NT2/D1 (cell line): Measurements from ENCODE around the gene AKT3.

Experiments used
- SUZ12 ChIP-seq: IDR thresholded peaks from 2 replicates; pipeline ENCODE4 v1.6.1; 2011; ENCODE audit not compliant: insufficient read length, insufficient read depth; ENCODE audit errors: extremely low read depth
- YY1 ChIP-seq: IDR thresholded peaks from 2 replicates; pipeline ENCODE4 v1.6.1; 2011; ENCODE audit not compliant: insufficient read length, insufficient read depth
- ZNF274 ChIP-seq: IDR thresholded peaks from 2 replicates; pipeline ENCODE4 v1.6.1; 2011; ENCODE audit warnings: mild to moderate bottlenecking, low read depth, low read length

DNA sequence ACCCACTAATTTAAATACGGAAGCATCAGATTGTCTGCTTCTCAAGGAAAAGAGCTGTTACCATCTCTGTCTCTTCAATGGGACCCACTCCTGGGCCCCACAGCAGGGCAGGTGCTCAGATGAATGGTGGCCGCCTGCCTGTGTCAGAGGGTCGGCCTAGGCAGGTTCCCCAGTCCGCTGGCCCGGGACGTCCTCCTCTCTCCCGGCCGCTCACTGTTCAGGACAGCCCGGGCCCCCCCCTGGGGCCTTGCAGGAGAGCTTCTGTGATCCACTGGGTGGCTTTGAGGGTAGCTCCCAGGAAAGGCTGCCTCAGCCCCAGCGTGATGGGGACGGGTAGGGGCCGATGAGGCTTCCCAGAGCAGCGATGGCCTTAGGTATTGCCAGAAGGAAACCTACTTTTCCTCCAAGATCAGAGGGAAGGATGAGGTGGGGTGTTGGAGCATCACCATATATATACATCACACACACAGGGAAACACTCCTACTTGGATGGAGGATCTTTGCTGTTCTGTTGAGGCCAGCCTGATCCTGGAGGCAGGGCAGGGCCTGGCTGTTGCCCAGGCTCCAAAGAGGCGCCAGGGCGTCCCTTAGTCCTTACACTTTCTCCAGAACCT is 362.9 kb downstream of the AKT3 start:
- TF ChIP-seq YY1: no peak
- no peak for TF ChIP-seq SUZ12
- no peak for TF ChIP-seq ZNF274
